Esophagus muscularis mucosa (tissue), 4 donors: ENCODE results near the gene PCBP3. TPM values are rescaled to one million over a fixed set of nuclear protein-coding genes. Genes with fewer than 3 reads are reported as not detected.

Source experiments
- DNase-seq: peaks from one replicate; pipeline ENCODE4 v3.0.0-alpha.2; 2017; ENCODE audit errors: extremely low spot score
- H3K27ac ChIP-seq, 4 donors: fragments of 200-600 bp; sonication (generic); replicated peaks in 1 of 4; 1 replicate in 3 of 4; 2 replicates in 1 of 4; pipeline ENCODE4 v1.5.1; 2016 to 2019; ENCODE audit warnings: mild to moderate bottlenecking in 1 of 4
- H3K27me3 ChIP-seq, 4 donors: fragments of 200-600 bp; sonication (generic); one replicate each; pipeline versions ENCODE4 v1.5.1 to v1.6.0; 2016 to 2019
- H3K36me3 ChIP-seq, 4 donors: fragments of 200-600 bp; sonication (generic); one replicate each; pipeline ENCODE4 v1.5.1; 2016 to 2019
- H3K4me1 ChIP-seq, 4 donors: fragments of 200-600 bp; sonication (generic); one replicate each; pipeline ENCODE4 v1.5.1; 2016 to 2019
- H3K4me3 ChIP-seq, 4 donors: fragments of 200-600 bp; sonication (generic); 1 replicate in 2 of 4; 2 replicates in 2 of 4; pipeline ENCODE4 v1.5.1; 2016 to 2019; ENCODE audit warnings: mild to moderate bottlenecking in 4 of 4, moderate library complexity in 1 of 4
- H3K9me3 ChIP-seq, 4 donors: fragments of 200-600 bp; sonication (generic); 1 replicate in 3 of 4; 2 replicates in 1 of 4; pipeline ENCODE4 v1.5.1; 2016 to 2019
- EP300 ChIP-seq: sonication (generic); formaldehyde crosslinking; IDR thresholded peaks from one replicate; pipeline ENCODE4 v1.6.1; 2017; ENCODE audit warnings: antibody characterized with exemption
- POLR2A ChIP-seq: fragments of 450-650 bp; IDR thresholded peaks from one replicate; pipeline ENCODE4 v1.6.1; 2017; ENCODE audit warnings: antibody characterized with exemption, moderate library complexity, mild to moderate bottlenecking, low read depth
- POLR2AphosphoS5 ChIP-seq, 2 donors: sonication (generic); formaldehyde crosslinking; IDR thresholded peaks; one replicate each; pipeline ENCODE4 v1.6.1; 2017; ENCODE audit warnings: antibody characterized with exemption in 2 of 2
- WGBS: methylation state at CpG from one replicate; pipeline ENCODE4 v1.1.5; 2018; 5-methylcytosine and 5-hydroxymethylcytosine counted together
- intact Hi-C: fragments of 100-400 bp; cut with DNase I; formaldehyde crosslinking; loops from one replicate; pipeline ENCODE4 v1.15.1; 2023
- total RNA-seq, 4 donors: library from RNA; depleted of rRNA; stranded (reverse); fragments of >200 nt; gene quantifications; one replicate each; pipeline versions ENCODE4 v1.1.0 to v1.2.1, GENCODE V29; 2016
- TF ChIP-seq, protein P1 (sequence below), 3 experiments: fragments of 200-600 bp in 2 of 3; fragments of 450-650 bp in 1 of 3; sonication (generic) in 2 of 3; IDR thresholded peaks; one replicate each; pipeline ENCODE4 v1.5.1; 2017 to 2019; ENCODE audit warnings: antibody characterized with exemption in 3 of 3, mild to moderate bottlenecking in 2 of 3, moderate library complexity in 1 of 3

Gene PCBP3
- total RNA-seq, 4 donors from 2014 or later, result 7.5 to 9.2 (median 8.1) TPM

DNA sequence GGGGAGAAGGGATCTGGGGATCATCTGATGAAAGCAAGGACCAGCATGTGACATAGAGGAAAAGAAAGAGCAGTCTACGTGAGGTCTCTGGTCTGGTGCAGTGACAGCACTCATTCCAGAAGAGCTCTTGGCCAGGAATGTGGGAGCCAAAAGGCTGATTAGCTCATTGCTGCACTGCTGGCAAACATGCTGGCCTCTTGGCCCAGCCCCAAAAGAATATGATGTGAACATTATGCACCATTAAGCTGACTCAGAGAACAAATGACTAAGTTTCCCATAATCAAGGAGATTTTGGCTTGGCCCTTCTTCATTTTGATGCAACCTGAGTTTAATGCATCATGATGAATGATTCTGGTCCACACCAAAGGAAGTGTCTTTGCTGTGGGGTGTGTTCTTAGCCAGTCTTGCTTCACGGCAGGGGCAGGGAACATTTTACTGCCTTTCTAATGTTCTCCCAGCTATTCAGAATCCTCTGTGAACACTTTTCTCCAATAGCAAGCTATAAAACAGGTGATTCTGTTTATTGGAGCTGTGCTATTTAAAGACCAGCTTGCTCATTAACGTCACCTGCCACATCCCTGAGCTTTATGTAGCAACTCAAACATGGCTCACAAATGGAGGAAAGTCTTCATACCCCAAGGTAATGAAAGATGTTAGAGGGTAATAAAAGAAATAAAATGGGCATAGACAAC lies 55.1 kb downstream of the PCBP3 start:
- no peak for DNase-seq
- Histone ChIP-seq H3K36me3 (no peaks in the 10 kb centered on the region), H3K4me3 (no peak overlapping the region), H3K4me1 (peaks cover 0 to 14% (median 13%) of the 10 kb centered on the region in 4 donors), H3K27ac (peak overlapping the region in 2 of 4 donors; percentile 12 to 37), H3K9me3 (peaks cover 0 to 5% (median 0%) of the 10 kb centered on the region in 4 donors), H3K27me3 (no peaks in the 10 kb centered on the region)
- TF ChIP-seq POLR2AphosphoS5 (IDR thresholded peaks at IDR 0.05) (peak; percentile 43 to 79), POLR2A (no peak), EP300 (no peak)
- TF ChIP-seq, protein P1, sequence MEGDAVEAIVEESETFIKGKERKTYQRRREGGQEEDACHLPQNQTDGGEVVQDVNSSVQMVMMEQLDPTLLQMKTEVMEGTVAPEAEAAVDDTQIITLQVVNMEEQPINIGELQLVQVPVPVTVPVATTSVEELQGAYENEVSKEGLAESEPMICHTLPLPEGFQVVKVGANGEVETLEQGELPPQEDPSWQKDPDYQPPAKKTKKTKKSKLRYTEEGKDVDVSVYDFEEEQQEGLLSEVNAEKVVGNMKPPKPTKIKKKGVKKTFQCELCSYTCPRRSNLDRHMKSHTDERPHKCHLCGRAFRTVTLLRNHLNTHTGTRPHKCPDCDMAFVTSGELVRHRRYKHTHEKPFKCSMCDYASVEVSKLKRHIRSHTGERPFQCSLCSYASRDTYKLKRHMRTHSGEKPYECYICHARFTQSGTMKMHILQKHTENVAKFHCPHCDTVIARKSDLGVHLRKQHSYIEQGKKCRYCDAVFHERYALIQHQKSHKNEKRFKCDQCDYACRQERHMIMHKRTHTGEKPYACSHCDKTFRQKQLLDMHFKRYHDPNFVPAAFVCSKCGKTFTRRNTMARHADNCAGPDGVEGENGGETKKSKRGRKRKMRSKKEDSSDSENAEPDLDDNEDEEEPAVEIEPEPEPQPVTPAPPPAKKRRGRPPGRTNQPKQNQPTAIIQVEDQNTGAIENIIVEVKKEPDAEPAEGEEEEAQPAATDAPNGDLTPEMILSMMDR (IDR thresholded peaks at IDR 0.05), result no peak
- WGBS, result 35% methylated on average over 3 of the region's 3 CpGs
- intact Hi-C loops, result no loop called here

DNA sequence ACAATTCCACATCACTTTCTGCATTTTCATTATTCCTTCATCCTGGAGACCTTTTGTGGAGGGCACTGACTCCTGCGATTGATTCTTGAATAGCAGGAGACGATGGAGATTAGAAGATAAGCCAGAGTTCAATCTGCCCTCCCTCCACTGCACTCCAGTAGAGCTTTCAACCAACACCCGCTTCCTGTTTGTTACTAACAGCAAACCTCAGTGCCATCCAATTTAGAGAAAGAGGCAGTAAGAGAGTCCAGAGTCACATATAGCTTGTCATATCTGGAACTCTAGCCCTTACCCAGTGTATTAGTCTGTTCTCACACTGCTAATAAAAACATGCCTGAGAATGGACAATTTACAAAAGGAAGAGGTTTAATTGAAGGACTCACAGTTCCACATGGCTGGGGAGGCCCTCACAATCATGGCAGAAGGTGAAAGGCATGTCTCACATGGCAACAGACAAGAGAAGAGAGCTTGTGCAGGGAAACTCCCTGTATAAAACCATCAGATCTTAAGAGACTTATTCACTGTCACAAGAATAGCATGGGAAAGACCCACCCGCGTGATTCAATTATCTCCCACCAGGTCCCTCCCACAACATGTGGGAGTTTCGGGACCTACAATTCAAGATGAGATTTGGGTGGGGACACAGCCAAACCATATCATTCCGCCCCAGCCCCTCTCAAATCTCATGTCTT lies 55.9 kb downstream of the PCBP3 start:
- WGBS, result 94% methylated on average over 7 of the region's 7 CpGs
- intact Hi-C loops, result no loop called here
- Histone ChIP-seq H3K4me1 (peaks cover 0 to 14% (median 13%) of the 10 kb centered on the region in 4 donors), H3K27me3 (no peaks in the 10 kb centered on the region), H3K36me3 (no peaks in the 10 kb centered on the region), H3K27ac (peak overlapping the region in 2 of 4 donors; percentile 12 to 37), H3K4me3 (no peak overlapping the region), H3K9me3 (peaks cover 0 to 5% (median 0%) of the 10 kb centered on the region in 4 donors)
- TF ChIP-seq POLR2AphosphoS5 (IDR thresholded peaks at IDR 0.05) (no peak), POLR2A (no peak)
- TF ChIP-seq, protein P1 (IDR thresholded peaks at IDR 0.05), result no peak
- DNase-seq, result no peak

DNA sequence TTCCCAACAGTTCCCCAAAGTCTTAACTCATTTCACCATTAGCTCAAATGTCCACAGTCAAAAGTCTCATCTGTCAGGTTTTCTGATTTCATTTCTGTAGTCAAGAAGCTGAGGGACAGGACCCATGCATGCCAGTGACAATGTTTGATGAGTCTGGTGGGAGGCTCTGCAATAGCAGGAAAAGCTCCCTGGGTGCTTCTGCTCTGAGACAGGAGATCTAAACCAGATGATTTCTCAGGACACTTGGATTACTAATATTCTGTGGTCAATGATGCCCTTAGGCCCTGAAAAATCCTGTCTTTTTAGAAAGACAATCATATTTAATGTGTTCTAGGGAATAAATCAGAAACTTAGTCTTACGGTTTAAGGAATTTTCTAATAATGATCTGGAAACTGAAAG lies 56.4 kb downstream of the PCBP3 start:
- Histone ChIP-seq H3K36me3 (no peaks in the 10 kb centered on the region), H3K27ac (no peak overlapping the region), H3K4me3 (no peak overlapping the region), H3K9me3 (peaks cover 0 to 5% (median 0%) of the 10 kb centered on the region in 4 donors), H3K27me3 (no peaks in the 10 kb centered on the region), H3K4me1 (peaks cover 0 to 14% (median 13%) of the 10 kb centered on the region in 4 donors)
- no peak for TF ChIP-seq EP300
- TF ChIP-seq, protein P1 (IDR thresholded peaks at IDR 0.05), result no peak
- no peak for TF ChIP-seq POLR2A
- TF ChIP-seq POLR2AphosphoS5 (IDR thresholded peaks at IDR 0.05), result no peak
- intact Hi-C loops, result no loop called here
- DNase-seq, result no peak
- 90% methylated on average over 1 of the region's 1 CpG for WGBS

DNA sequence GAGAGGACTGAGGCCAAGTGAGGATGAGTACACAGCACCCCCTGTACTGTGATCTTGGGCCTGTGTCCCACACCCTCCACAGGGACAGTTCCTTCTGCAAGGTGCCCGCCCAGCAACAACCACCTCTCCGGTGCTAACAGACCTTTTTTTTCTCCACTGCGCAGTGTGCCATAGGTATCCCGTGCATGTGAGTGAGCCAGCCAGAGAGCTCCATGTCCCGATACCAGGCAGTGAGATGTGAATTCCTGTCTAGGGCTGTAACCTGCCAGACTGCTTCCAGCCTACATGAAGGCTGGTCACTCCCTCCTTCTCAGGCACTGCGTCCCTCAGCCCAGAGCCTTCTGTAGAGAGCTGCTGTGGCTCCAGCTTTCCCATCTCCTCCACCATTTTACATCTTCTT lies 56.9 kb downstream of the PCBP3 start:
- no peak for DNase-seq
- Histone ChIP-seq H3K4me1 (peaks cover 0 to 14% (median 13%) of the 10 kb centered on the region in 4 donors), H3K4me3 (no peak overlapping the region), H3K9me3 (peaks cover 0 to 5% (median 0%) of the 10 kb centered on the region in 4 donors), H3K36me3 (no peaks in the 10 kb centered on the region), H3K27me3 (no peaks in the 10 kb centered on the region), H3K27ac (no peak overlapping the region)
- intact Hi-C loops, result no loop called here
- WGBS, result 92% methylated on average over 6 of the region's 6 CpGs
- TF ChIP-seq EP300 (no peak), POLR2AphosphoS5 (IDR thresholded peaks at IDR 0.05) (no peak), POLR2A (no peak)
- TF ChIP-seq, protein P1 (IDR thresholded peaks at IDR 0.05), result no peak
